Lower leg skin (tissue), 3 donors: ENCODE results near the gene ZBTB20.

Experiments
- POLR2A ChIP-seq, 2 donors: fragments of 450-650 bp; IDR thresholded peaks; one replicate each; pipeline ENCODE4 v1.6.1; 2016 to 2017; ENCODE audit warnings: antibody characterized with exemption in 2 of 2, mild to moderate bottlenecking in 1 of 2, moderate library complexity in 1 of 2
- TF ChIP-seq, protein P1 (sequence below), 3 donors: fragments of 450-650 bp; IDR thresholded peaks; one replicate each; pipeline ENCODE4 v1.5.1; 2016; ENCODE audit warnings: antibody characterized with exemption in 3 of 3, mild to moderate bottlenecking in 3 of 3, moderate library complexity in 2 of 3

DNA sequence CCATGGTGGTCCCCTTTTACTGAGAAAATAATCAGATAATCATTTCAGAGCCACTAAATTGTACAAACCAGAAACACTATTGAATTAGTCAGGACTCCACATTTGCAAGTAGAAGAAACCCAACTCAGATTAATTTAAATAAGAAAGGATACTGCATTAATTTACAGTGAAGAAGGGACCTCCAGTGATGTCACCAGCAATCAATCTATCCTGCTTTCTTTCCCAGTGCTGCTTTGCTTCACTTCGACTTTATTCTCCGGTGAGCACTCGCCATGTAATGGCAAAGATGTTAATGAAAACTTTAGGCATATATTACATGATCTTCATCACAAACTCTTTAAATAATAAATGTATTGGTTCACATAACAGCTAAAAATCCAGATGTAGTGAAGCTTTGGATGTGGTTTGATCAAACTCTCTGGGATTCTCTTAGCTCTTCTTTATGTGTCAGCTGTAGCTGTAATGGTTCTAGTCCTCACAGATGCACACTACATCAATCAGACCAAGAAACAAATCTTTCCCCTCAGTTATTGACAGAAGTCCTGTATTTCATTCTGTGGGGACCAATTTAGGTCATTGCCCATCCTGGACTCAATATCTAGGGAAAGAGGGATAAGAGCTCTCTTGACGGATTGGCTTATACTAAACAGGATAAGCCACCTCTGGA is 14.2 kb upstream of the ZBTB20 start:
- TF ChIP-seq, protein P1, sequence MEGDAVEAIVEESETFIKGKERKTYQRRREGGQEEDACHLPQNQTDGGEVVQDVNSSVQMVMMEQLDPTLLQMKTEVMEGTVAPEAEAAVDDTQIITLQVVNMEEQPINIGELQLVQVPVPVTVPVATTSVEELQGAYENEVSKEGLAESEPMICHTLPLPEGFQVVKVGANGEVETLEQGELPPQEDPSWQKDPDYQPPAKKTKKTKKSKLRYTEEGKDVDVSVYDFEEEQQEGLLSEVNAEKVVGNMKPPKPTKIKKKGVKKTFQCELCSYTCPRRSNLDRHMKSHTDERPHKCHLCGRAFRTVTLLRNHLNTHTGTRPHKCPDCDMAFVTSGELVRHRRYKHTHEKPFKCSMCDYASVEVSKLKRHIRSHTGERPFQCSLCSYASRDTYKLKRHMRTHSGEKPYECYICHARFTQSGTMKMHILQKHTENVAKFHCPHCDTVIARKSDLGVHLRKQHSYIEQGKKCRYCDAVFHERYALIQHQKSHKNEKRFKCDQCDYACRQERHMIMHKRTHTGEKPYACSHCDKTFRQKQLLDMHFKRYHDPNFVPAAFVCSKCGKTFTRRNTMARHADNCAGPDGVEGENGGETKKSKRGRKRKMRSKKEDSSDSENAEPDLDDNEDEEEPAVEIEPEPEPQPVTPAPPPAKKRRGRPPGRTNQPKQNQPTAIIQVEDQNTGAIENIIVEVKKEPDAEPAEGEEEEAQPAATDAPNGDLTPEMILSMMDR (IDR thresholded peaks at IDR 0.05), result no peak
- no peak for TF ChIP-seq POLR2A (IDR thresholded peaks at IDR 0.05)
